Purkinje cell (primary cell): ENCODE results near the gene TDRD10. TPM values are rescaled to one million over a fixed set of nuclear protein-coding genes. Genes with fewer than 3 reads are reported as not detected.

ENCODE experiments used
- polyA plus RNA-seq: library from polyadenylated mRNA; unstranded; fragments of >200 nt; fragmentation: Nextera tagmentation; gene quantifications from 2 replicates; pipeline ENCODE4 v1.2.1, GENCODE V29; 2014

The TDRD10 gene
- not detected in 2 replicates for polyA plus RNA-seq

GRCh38 chr1:154502066-154502743, at the start of gene TDRD10, which contains the start of gene SHE:
TSS of gene TDRD10 (plus strand) at chr1:154502219. CDS start at chr1:154506904, 4,685 bp downstream.
TSS of gene SHE (minus strand) at chr1:154502412. CDS start at chr1:154502026, 386 bp downstream.

DNA sequence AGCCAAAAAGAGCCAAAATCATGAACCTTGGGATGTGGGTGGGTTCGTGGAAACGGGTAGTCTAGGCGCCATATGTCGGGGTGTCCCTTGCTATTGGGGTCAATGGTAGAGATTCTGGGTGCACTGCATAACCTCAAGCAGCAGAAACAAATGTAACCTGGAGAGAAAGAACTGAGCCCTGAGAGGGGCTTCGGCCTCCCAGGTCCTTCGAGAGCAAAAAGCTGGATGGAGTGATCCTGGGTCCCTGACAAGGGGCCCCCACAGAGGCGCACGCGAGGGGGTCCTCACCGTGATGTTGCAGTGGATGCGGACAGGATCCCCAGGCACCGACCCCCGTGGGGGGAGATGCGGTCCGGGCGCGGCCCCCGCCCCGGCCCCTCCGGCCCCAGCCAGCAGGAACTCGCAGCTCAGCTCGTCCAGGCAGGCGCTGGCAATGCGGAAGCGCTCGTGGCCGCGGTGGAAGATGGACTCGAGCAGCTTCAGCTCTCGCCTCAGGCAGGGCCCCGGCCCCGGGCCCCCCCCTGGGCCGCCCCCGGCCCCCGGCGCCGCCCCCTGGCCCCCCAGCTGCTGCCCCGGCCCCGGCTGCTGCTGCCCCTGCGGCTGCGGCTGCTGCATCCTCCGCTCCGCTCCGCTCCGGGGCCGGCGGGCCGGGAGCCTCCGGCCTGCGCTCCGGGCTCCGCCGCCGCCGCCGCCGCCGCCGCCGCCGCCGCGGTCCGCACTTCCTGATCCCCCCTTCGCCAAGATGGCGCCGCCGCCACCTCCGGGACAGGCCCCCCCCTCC, 56.1 kb downstream of the TDRD10 start, which contains the start of gene UBE2Q1:
TSS of gene UBE2Q1 (minus strand) at position 724 of the 781 bp plus-strand sequence. CDS start at position 615, 109 bp downstream.

DNA sequence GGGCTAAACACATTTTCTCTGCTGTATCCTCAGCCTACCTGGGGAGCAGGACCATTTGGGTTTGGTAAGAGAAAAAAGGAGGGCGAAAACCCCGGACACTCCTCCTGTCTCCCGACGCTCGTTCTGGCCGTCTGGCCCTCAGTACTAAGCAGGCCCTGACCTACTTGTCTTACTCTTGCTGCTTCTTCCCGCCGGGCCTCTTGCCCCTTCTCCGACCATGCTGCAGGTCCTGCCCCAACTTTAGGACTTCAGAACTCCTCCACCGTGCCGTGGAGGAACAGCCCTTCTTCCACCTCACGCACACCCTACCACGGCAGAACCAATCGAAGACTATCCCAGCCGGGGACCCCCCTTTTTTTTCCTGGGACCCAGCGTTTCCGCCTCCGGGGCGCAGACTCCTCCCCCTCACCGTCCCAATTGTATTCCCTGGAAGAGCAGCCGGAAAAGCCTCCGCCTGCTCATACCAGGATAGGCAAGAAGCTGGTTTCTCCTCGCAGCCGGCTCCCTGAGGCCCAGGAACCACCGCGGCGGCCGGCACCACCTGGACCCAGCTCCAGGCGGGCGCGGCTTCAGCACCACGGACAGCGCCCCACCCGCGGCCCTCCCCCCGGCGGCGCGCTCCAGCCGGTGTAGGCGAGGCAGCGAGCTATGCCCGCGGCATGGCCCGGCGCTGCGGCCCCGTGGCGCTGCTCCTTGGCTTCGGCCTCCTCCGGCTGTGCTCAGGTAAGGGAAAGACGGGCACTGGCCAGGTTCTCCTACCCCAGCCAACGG, 65.6 kb downstream of the TDRD10 start, which contains the start of gene CHRNB2:
TSS of gene CHRNB2 (plus strand) at position 393 of the 771 bp plus-strand sequence. CDS start at position 660, 267 bp downstream.

Other genes starting within 250 kb of the TDRD10 start
- 138 and 143 TPM in 2 replicates for gene HAX1, start 229.6 kb upstream of the TDRD10 start, polyA plus RNA-seq
- not detected in 2 replicates for gene AQP10, start 181.1 kb upstream of the TDRD10 start, polyA plus RNA-seq
- gene ATP8B2, start 176.7 kb upstream of the TDRD10 start, polyA plus RNA-seq, result 2.0 and 2.6 TPM in 2 replicates
- 0.08 TPM in 1 of 2 replicates, not detected in the other for gene IL6R, start 96.9 kb upstream of the TDRD10 start, polyA plus RNA-seq
- not detected in 2 replicates for gene SHE, start 193 bp downstream of the TDRD10 start, polyA plus RNA-seq
- 52.2 and 56.9 TPM in 2 replicates for gene UBE2Q1, start 56.4 kb downstream of the TDRD10 start, polyA plus RNA-seq
- 3.7 and 5.9 TPM in 2 replicates for gene CHRNB2, start 65.6 kb downstream of the TDRD10 start, polyA plus RNA-seq
- gene ADAR, start 106.0 kb downstream of the TDRD10 start, polyA plus RNA-seq, result 19.5 and 25.8 TPM in 2 replicates